ENCODE results near the gene POLG2. TPM values are rescaled to one million over a fixed set of nuclear protein-coding genes. Genes with fewer than 3 reads are reported as not detected.

POLG2 gene
- total RNA-seq, 1 donor from 2014 or later = 21.3 TPM

DNA sequence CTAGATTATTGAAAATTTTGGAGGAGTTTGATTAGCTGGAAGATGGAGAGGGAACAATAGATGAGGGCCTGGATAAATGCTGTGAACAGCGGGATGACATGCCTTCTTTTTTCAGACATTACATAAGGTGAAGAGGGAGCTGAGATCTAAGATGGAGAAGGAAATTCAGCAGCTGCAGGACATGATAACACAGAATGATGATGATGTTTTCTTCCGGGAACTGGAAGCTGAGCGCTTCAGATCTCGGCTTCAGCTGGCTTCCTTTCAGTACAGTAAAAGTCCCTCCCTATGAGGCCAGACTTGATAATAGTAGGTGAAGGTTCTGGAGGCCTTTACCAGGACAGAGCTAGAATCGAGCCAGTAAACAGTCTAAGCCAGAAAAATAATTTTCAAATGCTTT is 40.6 kb upstream of the POLG2 start:
- DNase-seq (ENCODE audit: low spot score) = no peak
- H3K4me1 Mint-ChIP-seq (ENCODE audit: unreplicated experiment) = peaks cover 18% of the 10 kb centered on the region
- TF ChIP-seq, protein P1, sequence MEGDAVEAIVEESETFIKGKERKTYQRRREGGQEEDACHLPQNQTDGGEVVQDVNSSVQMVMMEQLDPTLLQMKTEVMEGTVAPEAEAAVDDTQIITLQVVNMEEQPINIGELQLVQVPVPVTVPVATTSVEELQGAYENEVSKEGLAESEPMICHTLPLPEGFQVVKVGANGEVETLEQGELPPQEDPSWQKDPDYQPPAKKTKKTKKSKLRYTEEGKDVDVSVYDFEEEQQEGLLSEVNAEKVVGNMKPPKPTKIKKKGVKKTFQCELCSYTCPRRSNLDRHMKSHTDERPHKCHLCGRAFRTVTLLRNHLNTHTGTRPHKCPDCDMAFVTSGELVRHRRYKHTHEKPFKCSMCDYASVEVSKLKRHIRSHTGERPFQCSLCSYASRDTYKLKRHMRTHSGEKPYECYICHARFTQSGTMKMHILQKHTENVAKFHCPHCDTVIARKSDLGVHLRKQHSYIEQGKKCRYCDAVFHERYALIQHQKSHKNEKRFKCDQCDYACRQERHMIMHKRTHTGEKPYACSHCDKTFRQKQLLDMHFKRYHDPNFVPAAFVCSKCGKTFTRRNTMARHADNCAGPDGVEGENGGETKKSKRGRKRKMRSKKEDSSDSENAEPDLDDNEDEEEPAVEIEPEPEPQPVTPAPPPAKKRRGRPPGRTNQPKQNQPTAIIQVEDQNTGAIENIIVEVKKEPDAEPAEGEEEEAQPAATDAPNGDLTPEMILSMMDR (IDR thresholded peaks at IDR 0.05; ENCODE audit: unreplicated experiment) = no peak
- H3K27me3 Mint-ChIP-seq (ENCODE audit: unreplicated experiment) = peaks cover 1% of the 10 kb centered on the region
- no peak overlapping the region for H3K4me3 Mint-ChIP-seq (ENCODE audit: unreplicated experiment)
- H3K27ac Mint-ChIP-seq (ENCODE audit: unreplicated experiment) = peak overlapping the region; percentile 11
- peaks cover 45% of the 10 kb centered on the region for H3K36me3 Mint-ChIP-seq (ENCODE audit: low read depth, unreplicated experiment)
- H3K9me3 Mint-ChIP-seq (ENCODE audit: unreplicated experiment) = no peaks in the 10 kb centered on the region

DNA sequence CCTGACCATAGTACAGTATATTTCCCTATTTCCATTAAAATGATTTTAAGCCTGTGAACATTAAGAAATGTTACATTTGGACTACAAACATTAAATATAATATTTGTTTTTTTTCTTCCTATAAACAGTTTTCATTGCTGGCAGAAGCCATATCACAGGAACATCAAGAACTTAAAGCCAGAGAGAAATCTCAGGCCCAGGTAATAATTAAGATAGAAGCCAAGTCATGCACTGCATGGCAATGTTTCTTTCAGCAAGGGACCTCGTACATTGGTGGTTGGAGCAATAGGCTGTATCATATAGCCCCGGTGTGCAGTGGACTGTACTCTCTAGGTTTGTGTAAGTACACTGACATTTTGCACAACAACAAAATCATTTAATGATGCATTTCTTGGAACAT is 40.1 kb upstream of the POLG2 start:
- Mint-ChIP-seq H3K27ac (ENCODE audit: unreplicated experiment) (no peak overlapping the region), H3K4me1 (ENCODE audit: unreplicated experiment) (peaks cover 18% of the 10 kb centered on the region), H3K36me3 (ENCODE audit: low read depth, unreplicated experiment) (peaks cover 45% of the 10 kb centered on the region), H3K4me3 (ENCODE audit: unreplicated experiment) (no peak overlapping the region), H3K9me3 (ENCODE audit: unreplicated experiment) (no peaks in the 10 kb centered on the region), H3K27me3 (ENCODE audit: unreplicated experiment) (peaks cover 1% of the 10 kb centered on the region)
- TF ChIP-seq, protein P1 (IDR thresholded peaks at IDR 0.05; ENCODE audit: unreplicated experiment) = no peak
- no peak for DNase-seq (ENCODE audit: low spot score)

DNA sequence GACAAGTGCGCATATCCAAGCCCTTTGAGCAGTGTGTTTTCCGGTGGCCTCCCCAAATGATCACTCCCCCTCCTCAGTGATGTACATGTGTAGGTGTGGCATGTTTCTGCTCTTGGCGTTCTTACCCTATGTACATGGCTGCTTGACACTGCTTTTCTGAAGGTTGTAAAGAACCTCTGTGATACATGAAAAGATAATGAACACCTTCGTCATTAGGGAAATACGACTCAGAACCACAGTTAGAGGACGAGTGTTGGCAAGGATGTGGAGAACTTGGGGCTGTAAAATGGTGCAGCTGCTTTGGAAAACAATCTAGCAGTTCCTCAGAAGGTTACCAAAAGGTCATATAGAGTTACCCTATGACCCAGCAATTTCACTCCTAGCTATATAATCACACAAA is 38.5 kb upstream of the POLG2 start:
- Mint-ChIP-seq H3K9me3 (ENCODE audit: unreplicated experiment) (no peaks in the 10 kb centered on the region), H3K4me1 (ENCODE audit: unreplicated experiment) (peaks cover 18% of the 10 kb centered on the region), H3K36me3 (ENCODE audit: low read depth, unreplicated experiment) (peaks cover 51% of the 10 kb centered on the region), H3K27me3 (ENCODE audit: unreplicated experiment) (peaks cover 3% of the 10 kb centered on the region), H3K27ac (ENCODE audit: unreplicated experiment) (no peak overlapping the region), H3K4me3 (ENCODE audit: unreplicated experiment) (no peak overlapping the region)
- no peak for DNase-seq (ENCODE audit: low spot score)
- TF ChIP-seq, protein P1 (IDR thresholded peaks at IDR 0.05; ENCODE audit: unreplicated experiment) = no peak

DNA sequence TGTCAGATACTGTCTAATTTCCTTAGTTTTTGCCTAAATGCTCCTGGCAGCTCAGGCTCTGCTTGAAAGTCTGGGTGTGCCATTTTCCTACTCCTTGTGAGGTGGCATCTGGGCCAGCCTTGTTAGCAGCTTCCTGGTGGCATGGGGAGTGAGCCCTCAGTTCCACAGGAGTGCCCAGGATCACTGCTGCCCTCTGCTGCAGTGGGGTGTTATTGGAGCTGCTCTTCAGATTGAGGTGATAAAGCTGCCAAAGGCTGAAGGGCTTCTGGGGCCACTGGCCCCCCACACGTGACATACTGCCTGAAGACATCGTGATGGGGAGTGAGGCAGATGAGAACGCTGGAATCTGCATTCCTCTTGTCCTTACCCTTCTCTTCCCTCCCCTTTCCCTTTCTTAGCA is 37.3 kb upstream of the POLG2 start:
- H3K4me1 Mint-ChIP-seq (ENCODE audit: unreplicated experiment) = peaks cover 18% of the 10 kb centered on the region
- DNase-seq (ENCODE audit: low spot score) = peak; percentile 11
- H3K36me3 Mint-ChIP-seq (ENCODE audit: low read depth, unreplicated experiment) = peaks cover 58% of the 10 kb centered on the region
- peaks cover 2% of the 10 kb centered on the region for H3K27me3 Mint-ChIP-seq (ENCODE audit: unreplicated experiment)
- H3K27ac Mint-ChIP-seq (ENCODE audit: unreplicated experiment) = peak overlapping the region; percentile 64
- TF ChIP-seq, protein P1 (IDR thresholded peaks at IDR 0.05; ENCODE audit: unreplicated experiment) = no peak
- no peaks in the 10 kb centered on the region for H3K9me3 Mint-ChIP-seq (ENCODE audit: unreplicated experiment)
- H3K4me3 Mint-ChIP-seq (ENCODE audit: unreplicated experiment) = peak overlapping the region; percentile 21

DNA sequence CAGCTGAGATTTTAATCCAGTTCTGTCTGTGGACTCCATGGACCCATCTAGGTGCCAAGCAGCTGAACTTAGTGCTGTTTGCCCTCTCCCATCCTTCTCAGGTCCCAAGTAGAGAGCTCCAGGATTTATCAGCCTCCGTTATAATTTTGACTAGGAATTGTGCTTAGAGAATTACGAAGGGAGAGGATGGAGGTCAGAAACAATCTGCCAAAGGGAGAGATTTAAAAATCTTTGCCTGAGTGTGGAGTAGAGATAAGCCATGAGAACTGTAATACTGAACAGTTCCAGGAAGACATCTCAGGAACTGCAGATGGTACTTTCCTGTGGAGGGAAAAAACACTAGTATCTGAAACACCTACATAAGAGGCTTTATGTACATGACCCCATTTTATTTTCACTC is 36.9 kb upstream of the POLG2 start:
- H3K27ac Mint-ChIP-seq (ENCODE audit: unreplicated experiment) = peak overlapping the region; percentile 64
- TF ChIP-seq, protein P1 (IDR thresholded peaks at IDR 0.05; ENCODE audit: unreplicated experiment) = no peak
- H3K9me3 Mint-ChIP-seq (ENCODE audit: unreplicated experiment) = no peaks in the 10 kb centered on the region
- DNase-seq (ENCODE audit: low spot score) = no peak
- H3K27me3 Mint-ChIP-seq (ENCODE audit: unreplicated experiment) = peaks cover 2% of the 10 kb centered on the region
- peaks cover 59% of the 10 kb centered on the region for H3K36me3 Mint-ChIP-seq (ENCODE audit: low read depth, unreplicated experiment)
- no peak overlapping the region for H3K4me3 Mint-ChIP-seq (ENCODE audit: unreplicated experiment)
- peaks cover 18% of the 10 kb centered on the region for H3K4me1 Mint-ChIP-seq (ENCODE audit: unreplicated experiment)
